GM12801 (cell line): ENCODE data around the gene IL17RD.

Source experiments
- CTCF ChIP-seq: IDR thresholded peaks from one replicate; pipeline ENCODE4 v1.5.1; 2011; ENCODE audit warnings: control low read depth; ENCODE audit not compliant: insufficient read length; ENCODE audit errors: extremely low read depth

IL17RD gene

GRCh38 chr3:57164217-57164656, 916 bp downstream of the IL17RD start:
- no peak for TF ChIP-seq CTCF

GRCh38 chr3:57163751-57164150, 1.4 kb downstream of the IL17RD start:
- no peak for TF ChIP-seq CTCF

- TF ChIP-seq CTCF = no peak
These were observed 3.2 kb downstream of the IL17RD start for GRCh38 chr3:57161915-57162314.

GRCh38 chr3:57160765-57161538, 4.2 kb downstream of the IL17RD start:
- no peak for TF ChIP-seq CTCF

- no peak for TF ChIP-seq CTCF
These were observed 4.9 kb downstream of the IL17RD start for GRCh38 chr3:57160076-57160764.

GRCh38 chr3:57158813-57159738, 6.1 kb downstream of the IL17RD start:
- no peak for TF ChIP-seq CTCF

- TF ChIP-seq CTCF = no peak
These were observed 6.8 kb downstream of the IL17RD start for GRCh38 chr3:57158325-57158724.
